ENCODE measurements around the gene TXNDC5. TPM values are rescaled to one million over a fixed set of nuclear protein-coding genes. Genes with fewer than 3 reads are reported as not detected.

The TXNDC5 gene
- total RNA-seq: 1,076 and 1,605 TPM in 2 replicates

GRCh38 chr6:7910654-7911344, at the start of gene TXNDC5:
Gene TXNDC5, minus strand, starts transcription at chr6:7910788. Its CDS starts 12 bp downstream, at chr6:7910776.

Other genes starting within 250 kb of the TXNDC5 start
- 203 and 233 TPM in 2 replicates for gene BMP6, start 184.7 kb downstream of the TXNDC5 start, total RNA-seq
- 23.2 and 23.8 TPM in 2 replicates for gene BLOC1S5, start 153.6 kb upstream of the TXNDC5 start, total RNA-seq
- gene EEF1E1, start 191.8 kb upstream of the TXNDC5 start, total RNA-seq: 85.9 and 120 TPM in 2 replicates